HG02884 (cell line): ENCODE results near the gene SIRT7.

ENCODE experiments used
- ATAC-seq: cut with Tn5 transposase; IDR thresholded peaks from one replicate; pipeline ENCODE4 v1.9.1; 2021; ENCODE audit warnings: mild to moderate bottlenecking, moderate library complexity; ENCODE audit not compliant: unreplicated experiment

Gene SIRT7

DNA sequence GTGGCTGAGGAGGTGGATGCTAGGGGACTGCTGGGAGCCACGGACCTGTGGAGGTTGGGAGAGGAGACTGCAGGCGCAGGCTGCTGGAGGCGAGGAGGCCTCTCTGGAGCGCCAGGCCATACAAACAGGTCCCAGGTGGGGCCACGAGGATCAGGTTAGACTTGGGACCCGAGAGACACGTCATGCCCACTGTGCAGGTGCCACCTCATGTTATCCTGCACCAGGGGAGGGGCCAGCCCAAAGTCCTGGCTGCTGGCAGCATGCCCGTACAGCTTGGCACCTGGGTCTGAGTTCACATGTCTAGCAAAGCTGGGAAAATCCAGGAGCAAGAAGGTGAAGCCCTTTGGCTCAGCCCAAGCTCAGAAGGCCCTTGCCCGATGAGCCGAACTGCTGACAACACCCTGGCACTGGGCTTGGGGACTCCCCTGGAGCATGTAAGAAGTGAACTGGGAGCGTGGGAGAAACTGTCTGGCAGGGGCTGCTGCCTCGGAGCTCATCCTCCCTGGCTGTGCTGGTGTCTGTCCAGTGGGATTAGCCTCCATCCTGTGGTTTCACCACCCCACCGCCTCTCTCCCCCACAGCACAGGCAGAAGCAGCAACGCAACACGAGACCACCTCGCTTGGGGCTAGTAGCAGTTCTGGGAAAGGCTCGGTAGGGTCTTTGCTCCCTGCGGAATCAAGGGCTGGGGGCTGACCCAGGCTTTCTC, 52.1 kb downstream of the SIRT7 start:
- no peak for ATAC-seq

DNA sequence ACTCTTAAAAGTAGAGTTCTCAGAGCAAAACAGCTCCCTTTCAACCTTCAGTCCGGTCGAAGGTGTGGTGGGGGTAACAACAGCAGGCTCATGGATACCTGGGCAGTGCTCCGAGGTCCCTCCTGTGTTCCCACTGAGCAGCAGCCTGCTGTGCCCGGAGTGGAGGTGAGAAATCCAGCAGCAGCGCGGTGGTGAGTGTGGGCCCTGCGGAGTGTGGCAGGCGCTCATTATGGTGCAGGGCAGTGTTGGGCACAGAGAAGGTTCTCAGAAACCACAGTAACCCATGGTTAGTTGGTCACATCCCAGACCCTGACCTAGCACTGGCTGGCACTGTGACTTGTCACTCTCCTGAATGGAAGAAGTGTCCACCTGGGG, 52.6 kb downstream of the SIRT7 start:
- no peak for ATAC-seq

DNA sequence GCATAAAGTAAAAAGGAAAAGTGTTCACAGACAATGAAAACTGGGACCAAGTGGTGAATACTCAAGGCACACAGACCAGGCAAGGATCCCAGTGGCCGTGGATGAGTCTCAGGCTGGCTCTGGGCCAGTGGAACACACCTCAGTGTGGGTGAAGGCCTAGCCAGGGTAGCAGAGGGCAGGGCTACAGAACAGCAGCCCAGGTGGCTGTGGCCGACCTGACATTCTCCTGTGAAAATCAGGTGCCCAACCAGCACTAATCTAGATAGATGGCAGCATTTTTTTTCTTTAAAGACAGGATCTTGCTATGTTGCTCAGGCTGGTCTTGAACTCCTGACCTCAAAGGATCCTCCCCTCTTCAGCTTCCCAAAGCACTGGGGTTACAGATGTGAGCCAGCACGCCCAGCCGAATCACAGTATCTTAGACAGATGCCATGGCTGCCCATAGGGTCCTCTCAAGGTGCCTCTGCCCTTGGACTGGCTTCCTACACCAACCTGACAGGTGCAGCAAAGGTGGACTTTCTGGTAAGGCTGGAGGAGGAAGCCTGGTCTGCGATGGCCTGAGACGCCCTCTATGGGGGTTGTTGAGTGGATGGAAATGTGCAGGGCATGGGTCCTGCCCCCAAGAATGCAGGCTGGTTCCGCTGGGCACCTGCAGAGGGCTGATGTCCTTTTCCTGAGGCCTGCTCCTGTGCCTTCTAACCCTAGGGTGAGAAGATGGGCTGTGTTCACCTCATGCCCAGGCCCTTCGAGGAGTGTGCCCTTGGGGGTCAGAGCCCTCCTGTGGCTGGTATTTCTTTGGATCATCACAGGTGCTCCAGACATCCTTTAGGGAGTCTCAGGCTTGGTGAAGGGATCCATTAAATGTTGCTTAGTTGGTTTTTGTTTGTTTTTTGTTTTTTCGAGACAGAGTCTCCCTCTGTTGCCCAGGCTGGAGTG, 53.9 kb downstream of the SIRT7 start:
- ATAC-seq = no peak

DNA sequence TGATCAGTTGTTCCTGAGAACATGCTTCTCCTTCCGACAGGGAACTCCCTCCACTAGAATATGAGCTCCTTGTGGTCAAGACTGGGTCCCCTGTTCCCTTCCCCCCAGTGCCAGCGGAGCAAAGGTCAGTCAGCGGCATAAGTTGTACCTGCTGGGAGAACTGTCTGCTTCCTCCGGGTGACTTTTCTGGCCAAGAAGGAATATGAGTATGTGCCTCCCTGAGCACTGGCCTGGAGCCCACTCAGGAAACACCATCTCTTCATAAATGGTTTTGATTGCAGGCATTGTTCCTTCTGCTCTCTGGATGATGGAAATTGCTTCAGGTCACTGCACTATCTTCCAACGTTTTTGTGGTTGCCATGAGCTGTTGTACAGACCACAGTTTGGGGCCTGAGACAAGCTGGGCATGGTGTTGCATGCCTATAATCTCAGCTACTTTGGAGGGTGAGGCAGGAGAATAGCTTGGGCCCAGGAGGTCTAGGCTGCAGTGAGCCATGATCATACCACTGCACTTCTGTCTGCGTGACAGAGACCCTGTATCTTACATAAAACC, 54.8 kb downstream of the SIRT7 start:
- ATAC-seq = no peak
